C4-2B (cell line): ENCODE data around the gene RTN4R.

Experiments
- ZFX ChIP-seq: fragments of 450-650 bp; IDR thresholded peaks from 2 replicates; pipeline ENCODE4 v1.6.1; 2017
- TF ChIP-seq, protein P1 (sequence below): fragments of 450-650 bp; conservative IDR thresholded peaks from 2 replicates; pipeline ENCODE4 v1.5.1; 2017; ENCODE audit warnings: mild to moderate bottlenecking

DNA sequence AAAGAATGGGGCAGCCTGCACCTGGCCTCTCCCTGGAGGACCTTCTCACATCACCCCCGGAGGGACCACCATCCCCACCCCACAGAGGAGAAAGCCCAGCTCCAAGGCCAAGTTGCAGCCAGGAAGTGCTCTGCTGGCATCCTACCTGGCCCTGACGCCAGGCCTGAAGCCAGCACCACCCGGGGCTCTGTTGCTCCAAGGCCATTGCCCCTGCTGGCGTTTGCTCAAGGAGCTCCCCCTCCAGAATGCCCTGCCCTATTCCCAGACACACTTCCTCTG lies 10.2 kb downstream of the RTN4R start:
- TF ChIP-seq, protein P1, sequence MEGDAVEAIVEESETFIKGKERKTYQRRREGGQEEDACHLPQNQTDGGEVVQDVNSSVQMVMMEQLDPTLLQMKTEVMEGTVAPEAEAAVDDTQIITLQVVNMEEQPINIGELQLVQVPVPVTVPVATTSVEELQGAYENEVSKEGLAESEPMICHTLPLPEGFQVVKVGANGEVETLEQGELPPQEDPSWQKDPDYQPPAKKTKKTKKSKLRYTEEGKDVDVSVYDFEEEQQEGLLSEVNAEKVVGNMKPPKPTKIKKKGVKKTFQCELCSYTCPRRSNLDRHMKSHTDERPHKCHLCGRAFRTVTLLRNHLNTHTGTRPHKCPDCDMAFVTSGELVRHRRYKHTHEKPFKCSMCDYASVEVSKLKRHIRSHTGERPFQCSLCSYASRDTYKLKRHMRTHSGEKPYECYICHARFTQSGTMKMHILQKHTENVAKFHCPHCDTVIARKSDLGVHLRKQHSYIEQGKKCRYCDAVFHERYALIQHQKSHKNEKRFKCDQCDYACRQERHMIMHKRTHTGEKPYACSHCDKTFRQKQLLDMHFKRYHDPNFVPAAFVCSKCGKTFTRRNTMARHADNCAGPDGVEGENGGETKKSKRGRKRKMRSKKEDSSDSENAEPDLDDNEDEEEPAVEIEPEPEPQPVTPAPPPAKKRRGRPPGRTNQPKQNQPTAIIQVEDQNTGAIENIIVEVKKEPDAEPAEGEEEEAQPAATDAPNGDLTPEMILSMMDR, result no peak
- TF ChIP-seq ZFX, result no peak
